A549 (cell line): Measurements from ENCODE around the gene ZNF560. TPM values are rescaled to one million over a fixed set of nuclear protein-coding genes. Genes with fewer than 3 reads are reported as not detected.

Experiments used
- ATAC-seq, 2 experiments: fragments of 200-7000 bp in 1 of 2; fragments of >200 bp in 1 of 2; cut with Nextera tagmentation in 1 of 2; cut with Tn5 transposase in 1 of 2; 3 replicates each; pipeline versions ENCODE4 v1.8.0 to v1.9.1; 2018 to 2020; ENCODE audit warnings: mild to moderate bottlenecking in 1 of 2, moderate library complexity in 1 of 2
- CTCF ChIA-PET: fragments of 300-600 bp; sonication (Branson Sonifier 250); formaldehyde crosslinking; extraction: SDS; loops from one replicate; lab custom pipeline; 2021; ENCODE audit warnings: antibody characterized with exemption, inconsistent platforms; lab: Yijun Ruan, JAX
- POLR2A ChIA-PET: fragments of 350-600 bp; formaldehyde crosslinking; extraction: SDS; loops from one replicate; lab custom pipeline; 2021; ENCODE audit warnings: antibody characterized with exemption, inconsistent platforms; lab: Yijun Ruan, JAX
- DNase-seq, 2 experiments: peaks; one replicate each; pipeline versions ENCODE4 v3.0.0 to v3.0.0-alpha.2; 2011 to 2016; ENCODE audit warnings: low read depth in 1 of 2, low spot score in 1 of 2
- FAIRE-seq: peaks from 2 replicates; lab custom pipeline; 2011; peaks lifted over from hg19 to GRCh38; lab: Jason Lieb, UNC
- H3K27ac ChIP-seq, 2 experiments: fragments of >200 bp; sonication (Bioruptor Twin); formaldehyde crosslinking; 3 replicates each; pipeline ENCODE4 v1.5.1; 2016 to 2017
- H3K4me1 ChIP-seq: fragments of >200 bp; sonication (Bioruptor Twin); formaldehyde crosslinking; 3 replicates; pipeline ENCODE4 v1.6.1; 2016
- H3K4me2 ChIP-seq: fragments of >200 bp; sonication (Bioruptor Twin); formaldehyde crosslinking; 3 replicates; pipeline ENCODE4 v1.6.1; 2016
- H3K4me3 ChIP-seq: fragments of >200 bp; sonication (Bioruptor Twin); formaldehyde crosslinking; 3 replicates; pipeline ENCODE4 v1.5.1; 2016
- H3K9me3 ChIP-seq: fragments of >200 bp; sonication (Bioruptor Twin); formaldehyde crosslinking; 3 replicates; pipeline ENCODE4 v1.6.1; 2016
- CHD4 ChIP-seq: fragments of 200-600 bp; sonication (generic); IDR thresholded peaks from 2 replicates; pipeline ENCODE4 v1.6.1; 2016; ENCODE audit warnings: antibody characterized with exemption, mild to moderate bottlenecking, borderline replicate concordance
- EHMT2 ChIP-seq: fragments of 200-600 bp; sonication (generic); IDR thresholded peaks from 2 replicates; pipeline ENCODE4 v1.6.1; 2016; ENCODE audit warnings: antibody characterized with exemption, low read depth, mild to moderate bottlenecking, moderate library complexity
- FOSL2 ChIP-seq, 2 experiments: fragments of 450-650 bp in 1 of 2; fragments of >200 bp in 1 of 2; sonication (Bioruptor Twin) in 1 of 2; formaldehyde crosslinking; IDR thresholded peaks; 2 replicates each; pipeline versions ENCODE4 v1.5.0 to v1.6.1; 2016 to 2020; ENCODE audit warnings: mild to moderate bottlenecking in 1 of 2, moderate library complexity in 1 of 2
- HOXB13 ChIP-seq: fragments of 250-450 bp; sonication (Bioruptor Pico); IDR thresholded peaks from 2 replicates; pipeline ENCODE4 v1.5.0; 2020; ENCODE audit warnings: low read depth, mild to moderate bottlenecking, moderate library complexity
- KDM5A ChIP-seq: fragments of 200-600 bp; sonication (generic); IDR thresholded peaks from 2 replicates; pipeline ENCODE4 v1.6.1; 2016; ENCODE audit warnings: antibody characterized with exemption, mild to moderate bottlenecking
- MAFK ChIP-seq: fragments of 450-650 bp; IDR thresholded peaks from 2 replicates; pipeline ENCODE4 v1.6.1; 2014; ENCODE audit not compliant: partially characterized antibody
- NR3C1 ChIP-seq: fragments of >200 bp; sonication (Bioruptor Twin); formaldehyde crosslinking; IDR thresholded peaks from 3 replicates; pipeline ENCODE4 v1.6.1; 2017
- PHF8 ChIP-seq: fragments of 200-600 bp; sonication (generic); IDR thresholded peaks from 2 replicates; pipeline ENCODE4 v1.6.1; 2016; ENCODE audit warnings: low read depth, mild to moderate bottlenecking, antibody characterized with exemption, moderate library complexity, borderline replicate concordance
- POLR2AphosphoS2 ChIP-seq: conservative IDR thresholded peaks from 2 replicates; pipeline ENCODE4 v1.6.1; 2012; ENCODE audit warnings: low read length, improper control_type of control experiment, inconsistent platforms
- RARB ChIP-seq: fragments of 250-450 bp; sonication (Bioruptor Pico); IDR thresholded peaks from 2 replicates; pipeline ENCODE4 v1.8.0; 2021; ENCODE audit warnings: mild to moderate bottlenecking, moderate library complexity
- RNF2 ChIP-seq: fragments of 200-600 bp; sonication (generic); IDR thresholded peaks from 2 replicates; pipeline ENCODE4 v1.6.1; 2016; ENCODE audit warnings: low read depth, mild to moderate bottlenecking, antibody characterized with exemption, moderate library complexity, borderline replicate concordance
- SMC3 ChIP-seq: fragments of >200 bp; sonication (Bioruptor Twin); formaldehyde crosslinking; IDR thresholded peaks from 3 replicates; pipeline ENCODE4 v1.6.1; 2018; ENCODE audit warnings: inconsistent platforms
- TP53 ChIP-seq: fragments of 250-450 bp; sonication (Bioruptor Pico); IDR thresholded peaks from 2 replicates; pipeline ENCODE4 v1.5.0; 2021; ENCODE audit warnings: mild to moderate bottlenecking, moderate library complexity
- ZNF302 ChIP-seq: fragments of 250-450 bp; sonication (Bioruptor Pico); IDR thresholded peaks from 2 replicates; pipeline ENCODE4 v1.9.0; 2021; ENCODE audit warnings: inconsistent platforms, mild to moderate bottlenecking, moderate library complexity
- ZSCAN20 ChIP-seq: fragments of 250-450 bp; sonication (Bioruptor Pico); IDR thresholded peaks from 2 replicates; pipeline ENCODE4 v1.8.0; 2022; ENCODE audit warnings: mild to moderate bottlenecking, moderate library complexity
- WGBS: methylation state at CpG from one replicate; pipeline ENCODE4 v1.1.6; 2017; ENCODE audit errors: missing lambda C conversion rate; 5-methylcytosine and 5-hydroxymethylcytosine counted together
- polyA plus RNA-seq, 4 experiments: library from polyadenylated mRNA; depleted of rRNA in 3 of 4; stranded (reverse); fragments of >200 nt; fragmentation: RNase III in 1 of 4; extraction: RNeasy Plus Mini Kit Qiagen cat#74134 plus additional on column Dnase treatment in 1 of 4; gene quantifications; 2 replicates in 3 of 4; 3 replicates in 1 of 4; pipeline ENCODE4 v1.2.3, GENCODE V29; 2011 to 2017
- TF ChIP-seq, protein P1 (sequence below): IDR thresholded peaks from 2 replicates; pipeline ENCODE4 v1.6.1; 2012
- TF ChIP-seq, protein P2 (sequence below): IDR thresholded peaks from 2 replicates; pipeline ENCODE4 v1.6.1; 2012; ENCODE audit warnings: low read depth, borderline replicate concordance
- TF ChIP-seq, protein P3 (sequence below): fragments of >200 bp; sonication (Bioruptor Twin); formaldehyde crosslinking; IDR thresholded peaks from 3 replicates; pipeline ENCODE4 v1.6.1; 2016
- TF ChIP-seq, protein P4 (sequence below): fragments of >200 bp; sonication (Bioruptor Twin); formaldehyde crosslinking; IDR thresholded peaks from 2 replicates; pipeline ENCODE4 v1.6.1; 2016

The ZNF560 gene
- polyA plus RNA-seq, 2 of the 4 experiments (the other 2 are of a cell fraction) = not detected

DNA sequence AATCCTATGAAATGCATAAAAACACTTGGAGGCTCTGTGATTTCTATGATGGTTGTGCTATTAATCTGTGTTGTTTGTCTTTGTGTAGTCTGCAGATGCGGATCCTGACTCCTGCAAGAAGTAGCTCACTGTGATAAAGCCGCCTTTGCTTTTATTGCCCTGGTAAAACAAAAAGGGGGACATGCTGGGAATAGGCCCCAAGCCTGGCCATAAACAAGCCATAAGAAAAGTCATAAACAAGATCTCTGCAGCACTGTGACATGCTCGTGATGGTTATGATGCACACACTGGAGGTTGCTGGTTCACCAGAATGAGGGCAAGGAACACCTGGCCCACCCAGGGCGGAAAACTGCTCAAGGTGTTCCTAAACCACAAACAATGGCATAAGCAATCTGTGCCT is 36.5 kb downstream of the ZNF560 start:
- Histone ChIP-seq H3K4me2 (no peak overlapping the region), H3K27ac (no peak overlapping the region), H3K9me3 (peaks cover 14% of the 10 kb centered on the region; the same call in 2 of the 3 replicates), H3K4me3 (no peak overlapping the region), H3K4me1 (no peaks in the 10 kb centered on the region)
- DNase-seq (no peak), ATAC-seq (no peak), FAIRE-seq (no peak)
- WGBS = 0% methylated on average over 4 of the region's 4 CpGs
- TF ChIP-seq, protein P1, sequence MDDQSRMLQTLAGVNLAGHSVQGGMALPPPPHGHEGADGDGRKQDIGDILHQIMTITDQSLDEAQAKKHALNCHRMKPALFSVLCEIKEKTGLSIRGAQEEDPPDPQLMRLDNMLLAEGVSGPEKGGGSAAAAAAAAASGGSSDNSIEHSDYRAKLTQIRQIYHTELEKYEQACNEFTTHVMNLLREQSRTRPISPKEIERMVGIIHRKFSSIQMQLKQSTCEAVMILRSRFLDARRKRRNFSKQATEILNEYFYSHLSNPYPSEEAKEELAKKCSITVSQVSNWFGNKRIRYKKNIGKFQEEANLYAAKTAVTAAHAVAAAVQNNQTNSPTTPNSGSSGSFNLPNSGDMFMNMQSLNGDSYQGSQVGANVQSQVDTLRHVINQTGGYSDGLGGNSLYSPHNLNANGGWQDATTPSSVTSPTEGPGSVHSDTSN = no peak
- TF ChIP-seq RNF2 = no peak
- ChIA-PET POLR2A (no interaction called here), CTCF (no interaction called here)

DNA sequence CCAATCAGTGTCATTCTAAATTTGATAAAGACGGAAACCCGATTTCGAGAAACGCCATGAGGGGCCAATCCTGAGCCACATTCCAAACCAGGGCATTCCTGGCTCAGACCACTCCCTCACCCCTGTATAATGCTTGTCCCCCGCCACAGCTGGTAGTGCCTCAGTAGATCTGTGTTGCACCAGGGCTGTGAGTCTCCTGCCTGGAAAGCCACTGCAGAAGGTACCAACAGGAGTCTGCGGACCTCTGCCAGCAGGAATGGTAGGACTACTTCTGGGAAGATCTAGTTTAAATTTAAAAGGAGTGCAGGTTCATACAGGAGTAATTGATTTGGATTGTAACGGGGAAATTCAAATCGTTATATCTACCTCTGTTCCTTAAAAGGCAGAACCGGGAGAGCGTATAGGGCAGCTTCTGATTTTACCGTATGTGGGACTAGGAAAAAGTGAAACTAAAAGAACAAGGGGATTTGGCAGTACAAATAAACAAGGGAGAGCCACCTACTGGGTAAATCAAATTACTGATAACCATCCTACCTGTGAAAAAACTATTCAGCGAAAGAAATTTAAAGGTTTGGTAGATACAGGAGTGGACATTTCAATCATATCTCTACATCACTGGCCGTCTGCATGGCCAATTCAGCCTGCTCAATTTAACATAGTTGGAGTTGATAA is 42.3 kb downstream of the ZNF560 start:
- WGBS = 35% methylated on average over 13 of the region's 13 CpGs
- FAIRE-seq = no peak
- TF ChIP-seq MAFK (no peak), EHMT2 (no peak), POLR2AphosphoS2 (no peak), RARB (CRISPR knock-in tag) (no peak), TP53 (CRISPR knock-in tag) (no peak), CHD4 (no peak), SMC3 (no peak), RNF2 (no peak), KDM5A (no peak), ZSCAN20 (CRISPR knock-in tag) (no peak), NR3C1 (no peak)
- TF ChIP-seq, protein P2, sequence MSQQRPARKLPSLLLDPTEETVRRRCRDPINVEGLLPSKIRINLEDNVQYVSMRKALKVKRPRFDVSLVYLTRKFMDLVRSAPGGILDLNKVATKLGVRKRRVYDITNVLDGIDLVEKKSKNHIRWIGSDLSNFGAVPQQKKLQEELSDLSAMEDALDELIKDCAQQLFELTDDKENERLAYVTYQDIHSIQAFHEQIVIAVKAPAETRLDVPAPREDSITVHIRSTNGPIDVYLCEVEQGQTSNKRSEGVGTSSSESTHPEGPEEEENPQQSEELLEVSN = no peak
- TF ChIP-seq, protein P3, sequence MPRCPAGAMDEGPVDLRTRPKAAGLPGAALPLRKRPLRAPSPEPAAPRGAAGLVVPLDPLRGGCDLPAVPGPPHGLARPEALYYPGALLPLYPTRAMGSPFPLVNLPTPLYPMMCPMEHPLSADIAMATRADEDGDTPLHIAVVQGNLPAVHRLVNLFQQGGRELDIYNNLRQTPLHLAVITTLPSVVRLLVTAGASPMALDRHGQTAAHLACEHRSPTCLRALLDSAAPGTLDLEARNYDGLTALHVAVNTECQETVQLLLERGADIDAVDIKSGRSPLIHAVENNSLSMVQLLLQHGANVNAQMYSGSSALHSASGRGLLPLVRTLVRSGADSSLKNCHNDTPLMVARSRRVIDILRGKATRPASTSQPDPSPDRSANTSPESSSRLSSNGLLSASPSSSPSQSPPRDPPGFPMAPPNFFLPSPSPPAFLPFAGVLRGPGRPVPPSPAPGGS = no peak
- no peak for DNase-seq
- Histone ChIP-seq H3K4me2 (no peak overlapping the region), H3K27ac (no peak overlapping the region), H3K4me1 (no peaks in the 10 kb centered on the region), H3K9me3 (no peaks in the 10 kb centered on the region), H3K4me3 (no peak overlapping the region)
- no peak for ATAC-seq
- ChIA-PET POLR2A (no interaction called here), CTCF (no interaction called here)

DNA sequence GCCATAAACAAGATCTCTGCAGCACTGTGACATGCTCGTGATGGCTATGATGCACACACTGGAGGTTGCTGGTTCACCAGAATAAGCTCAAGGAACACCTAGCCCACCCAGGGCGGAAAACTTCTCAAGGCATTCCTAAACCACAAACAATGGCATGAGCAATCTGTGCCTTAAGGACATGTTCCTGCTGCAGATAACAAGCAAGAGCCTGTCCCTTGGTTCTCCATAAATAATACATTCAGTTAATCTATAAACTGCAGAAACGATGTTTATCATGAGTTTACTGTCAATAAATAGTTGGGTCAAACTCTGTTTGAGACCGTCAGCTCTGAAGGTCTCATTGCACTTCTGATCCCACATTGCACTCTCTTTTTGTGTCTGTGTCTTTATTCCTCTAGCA is 44.5 kb downstream of the ZNF560 start:
- ATAC-seq = no peak
- H3K4me3 ChIP-seq = no peak overlapping the region
- FAIRE-seq = no peak
- 24% methylated on average over 3 of the region's 4 CpGs for WGBS
- no peak overlapping the region for H3K27ac ChIP-seq
- H3K4me1 ChIP-seq = no peaks in the 10 kb centered on the region
- H3K9me3 ChIP-seq = no peaks in the 10 kb centered on the region; the same call in 2 of the 3 replicates
- no peak for DNase-seq
- no peak overlapping the region for H3K4me2 ChIP-seq
- TF ChIP-seq, protein P4, sequence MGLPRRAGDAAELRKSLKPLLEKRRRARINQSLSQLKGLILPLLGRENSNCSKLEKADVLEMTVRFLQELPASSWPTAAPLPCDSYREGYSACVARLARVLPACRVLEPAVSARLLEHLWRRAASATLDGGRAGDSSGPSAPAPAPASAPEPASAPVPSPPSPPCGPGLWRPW = no peak
- TF ChIP-seq TP53 (CRISPR knock-in tag) (no peak), ZNF302 (CRISPR knock-in tag) (no peak), FOSL2 (IDR thresholded peaks at IDR 0.05) (no peak), FOSL2 (CRISPR knock-in tag; IDR thresholded peaks at IDR 0.05) (no peak), PHF8 (no peak), HOXB13 (no peak)
- TF ChIP-seq, all 56 proteins: peak for 0
- POLR2A ChIA-PET = no interaction called here
- CTCF ChIA-PET = no interaction called here
